Smooth muscle cell (in vitro differentiated cells): ENCODE results near the gene SLC6A3. TPM values are rescaled to one million over a fixed set of nuclear protein-coding genes. Genes with fewer than 3 reads are reported as not detected.

Source experiments
- DNase-seq: peaks from one replicate; lab custom pipeline; 2025; ENCODE audit not compliant: unreplicated experiment; lab: John Stamatoyannopoulos, UW
- H2AFZ ChIP-seq: fragments of 200-600 bp; sonication (generic); 2 replicates; pipeline ENCODE4 v1.6.0; 2016; ENCODE audit warnings: antibody characterized with exemption, low read depth, mild to moderate bottlenecking
- H3F3A ChIP-seq: fragments of 200-600 bp; sonication (generic); 2 replicates; pipeline ENCODE4 v1.6.0; 2017; ENCODE audit warnings: antibody characterized with exemption, low read depth
- H3K27ac ChIP-seq: fragments of 200-600 bp; sonication (generic); 2 replicates; pipeline ENCODE4 v1.5.1; 2016; ENCODE audit warnings: low read depth, mild to moderate bottlenecking
- H3K27me3 ChIP-seq: fragments of 200-600 bp; sonication (generic); 2 replicates; pipeline ENCODE4 v1.6.1; 2016; ENCODE audit warnings: low read depth, mild to moderate bottlenecking
- H3K36me3 ChIP-seq: fragments of 200-600 bp; sonication (generic); 2 replicates; pipeline ENCODE4 v1.5.1; 2016; ENCODE audit warnings: low read depth
- H3K4me1 ChIP-seq: fragments of 200-600 bp; sonication (generic); 2 replicates; pipeline ENCODE4 v1.5.1; 2016; ENCODE audit warnings: low read depth
- H3K4me2 ChIP-seq: fragments of 200-600 bp; sonication (generic); 2 replicates; pipeline ENCODE4 v1.6.0; 2016; ENCODE audit warnings: mild to moderate bottlenecking
- H3K4me3 ChIP-seq: fragments of 200-600 bp; sonication (generic); 2 replicates; pipeline ENCODE4 v1.5.1; 2016; ENCODE audit warnings: mild to moderate bottlenecking
- H3K79me2 ChIP-seq: fragments of 200-600 bp; sonication (generic); 2 replicates; pipeline ENCODE4 v1.6.0; 2016; ENCODE audit warnings: low read depth, mild to moderate bottlenecking
- H3K9ac ChIP-seq: fragments of 200-600 bp; sonication (generic); 2 replicates; pipeline ENCODE4 v1.6.0; 2016; ENCODE audit warnings: low read depth
- H3K9me3 ChIP-seq: fragments of 200-600 bp; sonication (generic); replicated peaks from 2 replicates; pipeline ENCODE4 v1.5.1; 2016; ENCODE audit warnings: low read depth
- H4K20me1 ChIP-seq: fragments of 200-600 bp; sonication (generic); 2 replicates; pipeline ENCODE4 v1.6.0; 2016; ENCODE audit warnings: low read depth
- CTCF ChIP-seq: fragments of 200-600 bp; sonication (generic); IDR thresholded peaks from 2 replicates; pipeline ENCODE4 v1.5.1; 2017; ENCODE audit warnings: borderline replicate concordance, mild to moderate bottlenecking, antibody characterized with exemption; ENCODE audit not compliant: insufficient read depth, poor library complexity, severe bottlenecking
- WGBS: methylation state at CpG from one replicate; pipeline ENCODE4 v1.1.7; 2016; ENCODE audit warnings: low lambda C conversion rate; 5-methylcytosine and 5-hydroxymethylcytosine counted together
- polyA plus RNA-seq: library from polyadenylated mRNA; unstranded; fragments of >200 nt; fragmentation: Nextera tagmentation; extraction: Ambion mirVana; gene quantifications from 2 replicates; pipeline ENCODE4 v1.2.1, GENCODE V29; 2016
- total RNA-seq: library from RNA; depleted of rRNA; stranded (reverse); fragments of >200 nt; gene quantifications from 2 replicates; pipeline ENCODE4 v1.2.3, GENCODE V29; 2014

Gene SLC6A3
- total and polyA plus RNA-seq, 2 experiments from 2014 or later: not detected

- Histone ChIP-seq H3K27ac (no peak overlapping the region), H3K4me2 (no peak overlapping the region), H3K9ac (no peak overlapping the region), H3K4me3 (no peak overlapping the region), H3F3A (no peaks in the 10 kb centered on the region), H3K27me3 (peaks cover 2% of the 10 kb centered on the region), H4K20me1 (no peaks in the 10 kb centered on the region), H3K4me1 (no peaks in the 10 kb centered on the region), H2AFZ (no peak overlapping the region), H3K79me2 (no peaks in the 10 kb centered on the region), H3K9me3 (no peaks in the 10 kb centered on the region), H3K36me3 (no peaks in the 10 kb centered on the region)
- DNase-seq: no peak
- 85% methylated on average over 35 of the region's 35 CpGs for WGBS
- no peak for TF ChIP-seq CTCF
These were observed 38.3 kb downstream of the SLC6A3 start for GRCh38 chr5:1406681-1407640.

GRCh38 chr5:1405539-1406530 is 39.4 kb downstream of the SLC6A3 start:
- 91% methylated on average over 37 of the region's 40 CpGs for WGBS
- no peaks in the 10 kb centered on the region for H3K36me3 ChIP-seq
- TF ChIP-seq CTCF: no peak

GRCh38 chr5:1405121-1405520 is 40.1 kb downstream of the SLC6A3 start:
- Histone ChIP-seq H3K27ac (no peak overlapping the region), H4K20me1 (no peaks in the 10 kb centered on the region), H3K36me3 (no peaks in the 10 kb centered on the region), H2AFZ (no peak overlapping the region), H3K9ac (no peak overlapping the region), H3K27me3 (peaks cover 2% of the 10 kb centered on the region), H3K79me2 (no peaks in the 10 kb centered on the region), H3K4me1 (no peaks in the 10 kb centered on the region), H3F3A (no peaks in the 10 kb centered on the region), H3K4me2 (no peak overlapping the region), H3K9me3 (no peaks in the 10 kb centered on the region), H3K4me3 (no peak overlapping the region)
- no peak for TF ChIP-seq CTCF
- 91% methylated on average over 19 of the region's 19 CpGs for WGBS
- no peak for DNase-seq

More at GRCh38 chr5:1405539-1406530, 39.4 kb downstream of the SLC6A3 start:
- no peak overlapping the region for H3K9ac ChIP-seq
- no peak overlapping the region for H3K4me2 ChIP-seq
- H3K4me1 ChIP-seq: no peaks in the 10 kb centered on the region
- DNase-seq: no peak
- H3K4me3 ChIP-seq: no peak overlapping the region
- H3F3A ChIP-seq: no peaks in the 10 kb centered on the region
- H3K9me3 ChIP-seq: no peaks in the 10 kb centered on the region
- H3K79me2 ChIP-seq: no peaks in the 10 kb centered on the region
- H3K27ac ChIP-seq: no peak overlapping the region
- H3K27me3 ChIP-seq: peaks cover 2% of the 10 kb centered on the region
- H2AFZ ChIP-seq: no peak overlapping the region
- no peaks in the 10 kb centered on the region for H4K20me1 ChIP-seq
